Spleen (tissue), 7 donors: Measurements from ENCODE around the gene CHKA.

Experiments
- CTCF ChIP-seq, 11 experiments: fragments of 200-600 bp in 7 of 11; fragments of 450-650 bp in 4 of 11; sonication (generic) in 4 of 11; IDR thresholded peaks in 8 of 11; conservative IDR thresholded peaks in 3 of 11; 1 replicate in 7 of 11; 2 replicates in 4 of 11; pipeline versions ENCODE4 v1.4.0 to v1.8.0; 2016 to 2021; ENCODE audit warnings: antibody characterized with exemption in 11 of 11, inconsistent platforms in 4 of 11, mild to moderate bottlenecking in 1 of 11
- POLR2A ChIP-seq, 3 donors: fragments of 450-650 bp; IDR thresholded peaks; one replicate each; pipeline ENCODE4 v1.5.1; 2017; ENCODE audit warnings: antibody characterized with exemption in 3 of 3, mild to moderate bottlenecking in 1 of 3
- POLR2AphosphoS5 ChIP-seq, 3 donors: sonication (generic); formaldehyde crosslinking; IDR thresholded peaks; one replicate each; pipeline ENCODE4 v1.5.1; 2017; ENCODE audit warnings: antibody characterized with exemption in 3 of 3
- donor health status: DM: no; HTN: no; CAD: no; lungs with moderate emphysema.
- donor health status: DM: no; HTN: no; CAD: no.
- donor health status: DM: no; HTN: no; CAD: no.

DNA sequence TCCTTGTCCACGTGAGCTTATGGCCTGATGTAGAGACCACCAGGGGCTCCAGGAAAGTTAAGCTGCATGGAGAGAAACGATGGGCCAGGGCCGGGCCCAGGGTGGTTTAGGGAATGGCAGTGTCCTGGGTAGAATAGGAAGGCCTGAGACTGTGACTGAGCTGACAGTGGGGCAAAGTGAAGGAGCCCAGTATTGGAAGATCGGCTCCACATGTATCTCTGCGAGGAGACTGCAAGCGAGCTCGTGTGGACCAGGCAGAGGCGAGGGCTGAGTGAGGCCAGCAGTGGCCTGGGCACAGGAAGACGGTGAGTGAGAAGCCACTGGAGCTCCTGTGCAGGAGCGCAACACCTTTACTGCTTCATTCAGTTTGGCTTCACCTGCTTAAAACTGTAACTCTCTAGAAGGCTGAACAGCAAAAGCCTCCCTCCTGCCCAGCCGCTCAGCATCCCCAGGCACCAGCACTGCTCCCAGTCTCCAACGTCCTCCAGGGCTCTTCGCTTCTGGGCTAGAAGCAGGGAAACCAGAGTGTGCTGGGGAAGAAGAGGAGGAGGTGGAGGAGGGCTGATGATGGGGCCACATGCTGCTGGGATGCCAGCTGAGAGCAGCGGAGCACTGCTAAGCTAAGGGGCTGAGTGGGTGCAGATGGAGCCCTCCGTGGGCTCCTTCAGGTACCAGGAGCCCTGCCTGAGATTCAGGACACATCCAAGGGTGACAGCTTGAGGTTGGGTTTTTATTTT lies 68.9 kb downstream of the CHKA start:
- TF ChIP-seq CTCF (IDR thresholded peaks at IDR 0.05 in 8 of 11, conservative IDR thresholded peaks at IDR 0.05 in 3 of 11) (no peak), POLR2A (IDR thresholded peaks at IDR 0.05) (no peak), POLR2AphosphoS5 (IDR thresholded peaks at IDR 0.05) (peak in 1 of 3 donors; percentile 23)
